ENCODE data around the gene LBHD2.

DNA sequence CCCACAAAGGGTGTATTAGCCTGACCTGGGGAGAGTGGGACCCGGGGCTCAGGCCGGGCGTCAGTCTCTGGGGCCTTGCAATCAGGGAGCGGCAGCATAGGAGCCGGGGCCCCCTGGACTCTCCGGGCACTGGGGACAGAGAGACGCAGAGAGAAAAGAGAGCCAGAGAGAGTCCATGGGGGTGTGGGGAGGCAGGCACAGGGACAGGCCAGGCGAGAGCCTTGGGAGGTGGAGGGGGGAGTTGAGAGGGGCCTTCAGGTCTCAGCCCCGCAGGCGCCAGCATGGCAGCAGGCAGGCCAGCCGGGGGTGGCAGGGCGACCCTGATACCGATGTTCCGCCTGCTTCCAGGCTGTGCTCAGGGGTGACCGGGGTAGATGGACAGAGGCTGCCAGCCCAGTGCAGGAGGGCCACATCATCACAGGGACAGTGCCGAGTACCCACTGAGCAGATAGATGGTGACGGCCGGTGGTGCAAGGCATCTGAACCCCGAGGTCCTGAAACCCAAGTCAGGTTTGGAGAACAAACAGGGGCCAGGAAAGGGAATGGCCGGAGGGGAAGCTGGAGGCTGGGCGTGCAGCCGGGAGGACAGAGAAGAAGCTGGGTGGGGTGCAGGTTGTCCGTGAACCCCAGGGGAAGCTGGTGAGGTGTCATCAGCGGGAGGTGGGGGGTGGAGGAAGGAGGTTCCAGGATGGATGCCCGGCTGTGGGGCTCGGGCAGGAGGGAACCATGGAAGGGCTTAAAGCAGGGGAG lies 13.4 kb downstream of the LBHD2 start:
- TF ChIP-seq, protein P1, sequence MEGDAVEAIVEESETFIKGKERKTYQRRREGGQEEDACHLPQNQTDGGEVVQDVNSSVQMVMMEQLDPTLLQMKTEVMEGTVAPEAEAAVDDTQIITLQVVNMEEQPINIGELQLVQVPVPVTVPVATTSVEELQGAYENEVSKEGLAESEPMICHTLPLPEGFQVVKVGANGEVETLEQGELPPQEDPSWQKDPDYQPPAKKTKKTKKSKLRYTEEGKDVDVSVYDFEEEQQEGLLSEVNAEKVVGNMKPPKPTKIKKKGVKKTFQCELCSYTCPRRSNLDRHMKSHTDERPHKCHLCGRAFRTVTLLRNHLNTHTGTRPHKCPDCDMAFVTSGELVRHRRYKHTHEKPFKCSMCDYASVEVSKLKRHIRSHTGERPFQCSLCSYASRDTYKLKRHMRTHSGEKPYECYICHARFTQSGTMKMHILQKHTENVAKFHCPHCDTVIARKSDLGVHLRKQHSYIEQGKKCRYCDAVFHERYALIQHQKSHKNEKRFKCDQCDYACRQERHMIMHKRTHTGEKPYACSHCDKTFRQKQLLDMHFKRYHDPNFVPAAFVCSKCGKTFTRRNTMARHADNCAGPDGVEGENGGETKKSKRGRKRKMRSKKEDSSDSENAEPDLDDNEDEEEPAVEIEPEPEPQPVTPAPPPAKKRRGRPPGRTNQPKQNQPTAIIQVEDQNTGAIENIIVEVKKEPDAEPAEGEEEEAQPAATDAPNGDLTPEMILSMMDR (IDR thresholded peaks at IDR 0.05 in 8 of 11, conservative IDR thresholded peaks at IDR 0.05 in 3 of 11) = no peak
- no peak for TF ChIP-seq POLR2AphosphoS5 (IDR thresholded peaks at IDR 0.05)
